ENCODE measurements around the gene ACY1.

DNA sequence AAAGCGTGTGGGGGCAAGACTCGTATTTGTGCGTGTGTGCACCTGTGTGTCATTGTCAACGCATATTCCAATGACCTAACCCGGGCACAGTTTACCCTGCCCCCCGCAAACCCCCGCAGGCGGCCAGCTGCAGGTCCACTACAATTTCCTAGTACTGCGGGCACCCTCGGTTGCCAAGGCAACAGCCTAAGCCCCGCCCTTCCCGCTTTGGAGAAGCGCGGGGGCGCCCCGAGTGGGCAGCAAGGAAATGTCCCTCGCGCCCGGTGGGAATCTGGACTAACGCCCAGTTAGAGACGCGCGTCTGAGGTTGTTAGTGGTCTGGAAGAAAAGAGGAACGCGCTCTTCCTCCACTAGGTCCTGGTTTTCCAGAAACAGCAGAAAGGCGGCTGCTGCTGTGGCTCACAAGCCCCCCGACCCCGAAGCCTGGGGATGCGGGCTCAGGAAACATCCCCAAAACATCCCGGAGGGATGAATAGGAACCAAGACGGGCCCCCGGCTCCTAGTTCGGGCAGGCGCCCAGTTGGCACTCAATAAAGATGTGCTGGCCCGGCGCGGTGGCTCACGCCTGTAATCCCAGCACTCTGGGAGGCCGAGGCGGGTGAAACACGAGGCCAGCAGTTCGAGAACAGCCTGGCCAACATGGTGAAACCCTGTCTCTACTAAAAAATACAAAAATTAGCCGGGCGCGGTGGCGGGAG is 7.3 kb upstream of the ACY1 start:
- TF ChIP-seq POLR2A (IDR thresholded peaks at IDR 0.05; ENCODE audit: low read length) (no peak), TP53 (CRISPR knock-in tag; IDR thresholded peaks at IDR 0.05) (no peak), RARB (CRISPR knock-in tag; IDR thresholded peaks at IDR 0.05) (no peak), SMC3 (IDR thresholded peaks at IDR 0.05) (no peak), CBX2 (IDR thresholded peaks at IDR 0.05; ENCODE audit: borderline replicate concordance, low read depth) (no peak), SREBF2 (IDR thresholded peaks at IDR 0.05) (no peak)
- TF ChIP-seq, protein P1, sequence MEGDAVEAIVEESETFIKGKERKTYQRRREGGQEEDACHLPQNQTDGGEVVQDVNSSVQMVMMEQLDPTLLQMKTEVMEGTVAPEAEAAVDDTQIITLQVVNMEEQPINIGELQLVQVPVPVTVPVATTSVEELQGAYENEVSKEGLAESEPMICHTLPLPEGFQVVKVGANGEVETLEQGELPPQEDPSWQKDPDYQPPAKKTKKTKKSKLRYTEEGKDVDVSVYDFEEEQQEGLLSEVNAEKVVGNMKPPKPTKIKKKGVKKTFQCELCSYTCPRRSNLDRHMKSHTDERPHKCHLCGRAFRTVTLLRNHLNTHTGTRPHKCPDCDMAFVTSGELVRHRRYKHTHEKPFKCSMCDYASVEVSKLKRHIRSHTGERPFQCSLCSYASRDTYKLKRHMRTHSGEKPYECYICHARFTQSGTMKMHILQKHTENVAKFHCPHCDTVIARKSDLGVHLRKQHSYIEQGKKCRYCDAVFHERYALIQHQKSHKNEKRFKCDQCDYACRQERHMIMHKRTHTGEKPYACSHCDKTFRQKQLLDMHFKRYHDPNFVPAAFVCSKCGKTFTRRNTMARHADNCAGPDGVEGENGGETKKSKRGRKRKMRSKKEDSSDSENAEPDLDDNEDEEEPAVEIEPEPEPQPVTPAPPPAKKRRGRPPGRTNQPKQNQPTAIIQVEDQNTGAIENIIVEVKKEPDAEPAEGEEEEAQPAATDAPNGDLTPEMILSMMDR (IDR thresholded peaks at IDR 0.05): no peak

Measured in A549 (cell line).